Peyer's patch (tissue), 4 donors: Measurements from ENCODE around the gene STX1B. TPM values are rescaled to one million over a fixed set of nuclear protein-coding genes. Genes with fewer than 3 reads are reported as not detected.

Source experiments
- DNase-seq, 3 donors: peaks; one replicate each; pipeline ENCODE4 v3.0.0-alpha.2; 2017 to 2019
- H3K27ac ChIP-seq, 4 donors: fragments of 200-600 bp; sonication (generic); one replicate each; pipeline ENCODE4 v1.5.1; 2016 to 2019
- H3K27me3 ChIP-seq, 2 donors: fragments of 200-600 bp; sonication (generic); one replicate each; pipeline ENCODE4 v1.5.1; 2019
- H3K36me3 ChIP-seq, 3 donors: fragments of 200-600 bp; sonication (generic); one replicate each; pipeline ENCODE4 v1.5.1; 2016 to 2019
- H3K4me1 ChIP-seq, 4 donors: fragments of 200-600 bp; sonication (generic); one replicate each; pipeline ENCODE4 v1.5.1; 2016 to 2019
- H3K4me3 ChIP-seq, 4 donors: fragments of 200-600 bp; sonication (generic); 1 replicate in 3 of 4; 2 replicates in 1 of 4; pipeline ENCODE4 v1.5.1; 2016 to 2019; ENCODE audit warnings: mild to moderate bottlenecking in 1 of 4
- H3K9me3 ChIP-seq, 4 donors: fragments of 200-600 bp; sonication (generic); one replicate each; pipeline ENCODE4 v1.5.1; 2016 to 2019; ENCODE audit warnings: mild to moderate bottlenecking in 1 of 4
- CTCF ChIP-seq, 6 experiments: fragments of 450-650 bp in 4 of 6; fragments of 200-600 bp in 2 of 6; sonication (generic) in 1 of 6; IDR thresholded peaks; one replicate each; pipeline ENCODE4 v1.5.1; 2017 to 2019; ENCODE audit warnings: antibody characterized with exemption in 6 of 6, mild to moderate bottlenecking in 3 of 6, moderate library complexity in 1 of 6
- POLR2A ChIP-seq, 2 donors: fragments of 450-650 bp; IDR thresholded peaks; one replicate each; pipeline ENCODE4 v1.5.1; 2017; ENCODE audit warnings: antibody characterized with exemption in 2 of 2, mild to moderate bottlenecking in 2 of 2, moderate library complexity in 2 of 2
- total RNA-seq, 4 donors: library from RNA; depleted of rRNA; stranded (reverse); fragments of >200 nt; gene quantifications; one replicate each; pipeline ENCODE4 v1.1.0, GENCODE V29; 2016

Gene STX1B
- total RNA-seq, 4 donors from 2014 or later: 0.18 to 1.3 (median 1.0) TPM; not detected in 1

- H3K4me3 ChIP-seq: peak overlapping the region; percentile 67 to 93 (median 83)
- peak; percentile 77 to 91 (median 90) for DNase-seq
- H3K36me3 ChIP-seq: peaks cover 0 to 26% (median 0%) of the 10 kb centered on the region in 3 donors
- H3K27ac ChIP-seq: peak overlapping the region; percentile 89 to 99 (median 95)
- H3K9me3 ChIP-seq: no peaks in the 10 kb centered on the region
- TF ChIP-seq POLR2A (IDR thresholded peaks at IDR 0.05): no peak
- TF ChIP-seq CTCF (IDR thresholded peaks at IDR 0.05): peak in 2 of 6 experiments; percentile 11 to 29
- peaks cover 2 to 29% (median 8%) of the 10 kb centered on the region in 4 donors for H3K4me1 ChIP-seq
- H3K27me3 ChIP-seq: no peaks in the 10 kb centered on the region
Observed at GRCh38 chr16:30956601-30957455, 53.6 kb downstream of the STX1B start.

- DNase-seq: no peak
- Histone ChIP-seq H3K4me3 (no peak overlapping the region), H3K9me3 (no peaks in the 10 kb centered on the region), H3K4me1 (peaks cover 2 to 46% (median 15%) of the 10 kb centered on the region in 4 donors), H3K36me3 (peaks cover 0 to 10% (median 0%) of the 10 kb centered on the region in 3 donors), H3K27ac (no peak overlapping the region), H3K27me3 (no peaks in the 10 kb centered on the region)
- TF ChIP-seq POLR2A (IDR thresholded peaks at IDR 0.05) (no peak), CTCF (IDR thresholded peaks at IDR 0.05) (no peak)
Observed at GRCh38 chr16:30954993-30955392, 55.4 kb downstream of the STX1B start.

GRCh38 chr16:30953511-30954124 is 56.8 kb downstream of the STX1B start:
- DNase-seq: peak; percentile 62 to 79 (median 76)
- H3K9me3 ChIP-seq: no peaks in the 10 kb centered on the region
- TF ChIP-seq POLR2A (IDR thresholded peaks at IDR 0.05) (no peak), CTCF (IDR thresholded peaks at IDR 0.05) (peak in 5 of 6 experiments; percentile 55 to 63 (median 60))
- peaks cover 2 to 42% (median 9%) of the 10 kb centered on the region in 4 donors for H3K4me1 ChIP-seq
- H3K4me3 ChIP-seq: no peak overlapping the region
- H3K36me3 ChIP-seq: no peaks in the 10 kb centered on the region
- peak overlapping the region in 2 of 4 donors; percentile 25 to 27 for H3K27ac ChIP-seq
- H3K27me3 ChIP-seq: no peaks in the 10 kb centered on the region

- H3K27me3 ChIP-seq: no peaks in the 10 kb centered on the region
- TF ChIP-seq POLR2A (IDR thresholded peaks at IDR 0.05) (no peak), CTCF (IDR thresholded peaks at IDR 0.05) (no peak)
- no peaks in the 10 kb centered on the region for H3K36me3 ChIP-seq
- H3K4me3 ChIP-seq: no peak overlapping the region
- no peaks in the 10 kb centered on the region for H3K9me3 ChIP-seq
- no peak for DNase-seq
- peak overlapping the region in 1 of 4 donors; percentile 25 for H3K27ac ChIP-seq
- peaks cover 2 to 38% (median 7%) of the 10 kb centered on the region in 4 donors for H3K4me1 ChIP-seq
Observed at GRCh38 chr16:30953111-30953510, 57.3 kb downstream of the STX1B start.

GRCh38 chr16:30951750-30952149 is 58.7 kb downstream of the STX1B start:
- Histone ChIP-seq H3K27ac (peak overlapping the region in 2 of 4 donors; percentile 13 to 22), H3K4me1 (peaks cover 2 to 41% (median 7%) of the 10 kb centered on the region in 4 donors), H3K9me3 (no peaks in the 10 kb centered on the region), H3K27me3 (no peaks in the 10 kb centered on the region), H3K4me3 (no peak overlapping the region), H3K36me3 (no peaks in the 10 kb centered on the region)
- DNase-seq: no peak
- TF ChIP-seq CTCF (IDR thresholded peaks at IDR 0.05) (no peak), POLR2A (IDR thresholded peaks at IDR 0.05) (no peak)
